Subcutaneous abdominal adipose tissue (tissue), 5 donors: ENCODE results near the gene B4GALT6.
A peak's percentile ranks its signal among the peaks of the same experiment; 100 is the strongest.

Source experiments
- H3K27ac ChIP-seq: one replicate; pipeline ENCODE4 v1.7.0; 2013; ENCODE audit warnings: low read depth, mild to moderate bottlenecking, inconsistent platforms, low read length, moderate library complexity
- H3K27me3 ChIP-seq, 5 donors: one replicate each; pipeline ENCODE4 v1.7.0; 2013; ENCODE audit warnings: low read length in 5 of 5, inconsistent platforms in 1 of 5; ENCODE audit not compliant: control insufficient read depth in 5 of 5, insufficient read depth in 4 of 5
- H3K36me3 ChIP-seq, 5 donors: one replicate each; pipeline ENCODE4 v1.7.0; 2013; ENCODE audit warnings: low read length in 5 of 5; ENCODE audit not compliant: control insufficient read depth in 5 of 5, insufficient read depth in 5 of 5
- H3K4me1 ChIP-seq, 5 donors: one replicate each; pipeline ENCODE4 v1.7.0; 2013; ENCODE audit warnings: low read length in 5 of 5, mild to moderate bottlenecking in 3 of 5, moderate library complexity in 1 of 5; ENCODE audit not compliant: control insufficient read depth in 5 of 5, insufficient read depth in 5 of 5
- H3K4me3 ChIP-seq, 5 donors: one replicate each; pipeline ENCODE4 v1.7.0; 2013; ENCODE audit warnings: low read length in 5 of 5, low read depth in 1 of 5
- H3K9ac ChIP-seq, 5 donors: one replicate each; pipeline ENCODE4 v1.7.0; 2013; ENCODE audit warnings: low read length in 5 of 5, mild to moderate bottlenecking in 4 of 5, moderate library complexity in 3 of 5
- H3K9me3 ChIP-seq, 5 donors: one replicate each; pipeline ENCODE4 v1.7.0; 2013; ENCODE audit warnings: low read length in 5 of 5; ENCODE audit not compliant: control insufficient read depth in 5 of 5
- donor health status: healthy.
- donor health status: healthy.
- donor health status: healthy.
- donor health status: healthy.
- donor health status: healthy.

The B4GALT6 gene

GRCh38 chr18:31664101-31664500, 20.3 kb downstream of the B4GALT6 start:
- no peak overlapping the region for H3K4me3 ChIP-seq
- H3K9ac ChIP-seq, result no peak overlapping the region
- no peaks in the 10 kb centered on the region for H3K9me3 ChIP-seq
- no peak overlapping the region for H3K27ac ChIP-seq
- no peaks in the 10 kb centered on the region for H3K36me3 ChIP-seq
- H3K27me3 ChIP-seq, result no peaks in the 10 kb centered on the region
- H3K4me1 ChIP-seq, result peaks cover 0 to 6% (median 2%) of the 10 kb centered on the region in 5 donors

GRCh38 chr18:31661965-31662364, 22.4 kb downstream of the B4GALT6 start:
- Histone ChIP-seq H3K9ac (no peak overlapping the region), H3K4me1 (peaks cover 0 to 15% (median 8%) of the 10 kb centered on the region in 5 donors), H3K4me3 (no peak overlapping the region), H3K9me3 (no peaks in the 10 kb centered on the region), H3K27me3 (no peaks in the 10 kb centered on the region), H3K36me3 (no peaks in the 10 kb centered on the region), H3K27ac (no peak overlapping the region)

- no peak overlapping the region for H3K9ac ChIP-seq
- H3K4me3 ChIP-seq, result no peak overlapping the region
Observed at GRCh38 chr18:31660763-31661162, 23.6 kb downstream of the B4GALT6 start.

GRCh38 chr18:31659576-31660177, 24.7 kb downstream of the B4GALT6 start:
- Histone ChIP-seq H3K36me3 (no peaks in the 10 kb centered on the region), H3K4me3 (no peak overlapping the region), H3K9me3 (no peaks in the 10 kb centered on the region), H3K27ac (no peak overlapping the region), H3K27me3 (no peaks in the 10 kb centered on the region), H3K4me1 (peaks cover 0 to 15% (median 8%) of the 10 kb centered on the region in 5 donors), H3K9ac (no peak overlapping the region)

More at GRCh38 chr18:31660763-31661162, 23.6 kb downstream of the B4GALT6 start:
- H3K9me3 ChIP-seq, result no peaks in the 10 kb centered on the region
- H3K4me1 ChIP-seq, result peaks cover 0 to 15% (median 8%) of the 10 kb centered on the region in 5 donors
- no peaks in the 10 kb centered on the region for H3K36me3 ChIP-seq
- no peak overlapping the region for H3K27ac ChIP-seq
- H3K27me3 ChIP-seq, result no peaks in the 10 kb centered on the region

- Histone ChIP-seq H3K27ac (no peak overlapping the region), H3K27me3 (no peaks in the 10 kb centered on the region), H3K4me1 (peaks cover 0 to 15% (median 8%) of the 10 kb centered on the region in 5 donors), H3K36me3 (no peaks in the 10 kb centered on the region), H3K9me3 (no peaks in the 10 kb centered on the region), H3K4me3 (peak overlapping the region in 1 of 5 donors; percentile 0), H3K9ac (no peak overlapping the region)
Observed at GRCh38 chr18:31658670-31659575, 25.5 kb downstream of the B4GALT6 start.

GRCh38 chr18:31657823-31658669, 26.3 kb downstream of the B4GALT6 start:
- Histone ChIP-seq H3K4me3 (no peak overlapping the region), H3K4me1 (peaks cover 0 to 15% (median 8%) of the 10 kb centered on the region in 5 donors), H3K36me3 (no peaks in the 10 kb centered on the region), H3K9ac (no peak overlapping the region), H3K27ac (no peak overlapping the region), H3K9me3 (no peaks in the 10 kb centered on the region), H3K27me3 (no peaks in the 10 kb centered on the region)

GRCh38 chr18:31656754-31657153, 27.6 kb downstream of the B4GALT6 start:
- Histone ChIP-seq H3K36me3 (no peaks in the 10 kb centered on the region), H3K4me1 (peaks cover 0 to 15% (median 8%) of the 10 kb centered on the region in 5 donors), H3K4me3 (no peak overlapping the region), H3K9me3 (no peaks in the 10 kb centered on the region), H3K27me3 (no peaks in the 10 kb centered on the region), H3K27ac (no peak overlapping the region), H3K9ac (no peak overlapping the region)

GRCh38 chr18:31655354-31655753, 29.0 kb downstream of the B4GALT6 start:
- Histone ChIP-seq H3K27ac (no peak overlapping the region), H3K4me3 (no peak overlapping the region), H3K9me3 (no peaks in the 10 kb centered on the region), H3K9ac (no peak overlapping the region), H3K27me3 (no peaks in the 10 kb centered on the region), H3K4me1 (peaks cover 0 to 15% (median 8%) of the 10 kb centered on the region in 5 donors), H3K36me3 (no peaks in the 10 kb centered on the region)

- Histone ChIP-seq H3K4me1 (no peaks in the 10 kb centered on the region), H3K27me3 (no peaks in the 10 kb centered on the region), H3K9me3 (no peaks in the 10 kb centered on the region), H3K27ac (no peak overlapping the region), H3K4me3 (no peak overlapping the region), H3K36me3 (no peaks in the 10 kb centered on the region), H3K9ac (no peak overlapping the region)
Observed at GRCh38 chr18:31652877-31653276, 31.5 kb downstream of the B4GALT6 start.
